ENCODE measurements around the gene CRYL1. TPM values are rescaled to one million over a fixed set of nuclear protein-coding genes. Genes with fewer than 3 reads are reported as not detected.

The CRYL1 gene
- polyA plus RNA-seq, 1 donor from 2014 or later, result 10.6 TPM

DNA sequence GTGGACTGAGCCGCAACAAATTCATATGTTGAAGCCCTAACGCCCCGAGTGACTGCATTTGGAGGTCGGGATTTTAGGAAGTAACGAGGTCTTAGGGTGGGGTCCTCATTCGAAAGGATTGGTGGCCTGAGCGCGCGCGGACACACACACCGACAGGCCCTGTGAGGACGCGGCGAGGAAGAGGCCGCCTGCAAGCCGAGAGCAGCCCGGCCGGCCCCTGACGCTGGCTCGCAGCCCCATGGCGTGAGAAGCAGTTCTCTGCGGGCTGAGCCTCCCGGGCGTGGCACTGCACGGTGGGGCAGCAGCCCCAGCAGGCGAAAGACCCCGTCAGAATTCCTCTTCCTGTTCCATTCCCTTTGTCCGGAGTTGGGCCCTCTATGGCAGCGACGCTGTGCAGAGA, 131.2 kb downstream of the CRYL1 start:
- H3K9me3 ChIP-seq (ENCODE audit: low read length), result no peaks in the 10 kb centered on the region
- H3K27me3 ChIP-seq (ENCODE audit: insufficient read depth, low read depth, low read length), result no peaks in the 10 kb centered on the region
- H3F3A ChIP-seq (ENCODE audit: insufficient read depth, low read length, poor library complexity, severe bottlenecking), result no peaks in the 10 kb centered on the region
- no peak overlapping the region for H3K4me2 ChIP-seq (ENCODE audit: low read length)
- TF ChIP-seq EZH2 (IDR thresholded peaks at IDR 0.05; ENCODE audit: borderline replicate concordance, insufficient read depth, low read length, poor library complexity, severe bottlenecking) (no peak), SMC3 (conservative IDR thresholded peaks at IDR 0.05; ENCODE audit: poor library complexity) (no peak)
- no peaks in the 10 kb centered on the region for H3K9me2 ChIP-seq (ENCODE audit: insufficient read depth, low read length)
- no peaks in the 10 kb centered on the region for H4K20me1 ChIP-seq (ENCODE audit: insufficient read depth)
- H3K9ac ChIP-seq (ENCODE audit: low read length), result no peak overlapping the region
- H3K36me3 ChIP-seq (ENCODE audit: insufficient read depth, low read length), result no peaks in the 10 kb centered on the region
- H3K27ac ChIP-seq (ENCODE audit: low read length), result no peak overlapping the region
- no peak overlapping the region for H2AFZ ChIP-seq (ENCODE audit: low read depth, low read length)
- H3K4me3 ChIP-seq (ENCODE audit: low read length), result no peak overlapping the region
- no peaks in the 10 kb centered on the region for H3K79me2 ChIP-seq (replicated peaks; ENCODE audit: insufficient read depth, low read length)

DNA sequence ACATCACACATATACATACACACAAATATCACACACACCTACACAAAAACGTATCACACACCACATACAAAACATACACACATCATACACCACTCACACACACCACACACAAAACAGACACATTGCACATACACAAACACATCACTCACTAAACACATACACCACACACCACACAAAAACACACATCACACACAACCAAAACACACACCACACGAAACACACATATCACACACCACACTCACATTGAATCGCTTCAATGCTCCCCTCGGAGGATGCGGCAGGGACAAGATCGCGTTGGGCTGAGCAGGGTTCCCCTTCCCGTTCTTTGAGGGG, 131.5 kb downstream of the CRYL1 start:
- Histone ChIP-seq H3K36me3 (ENCODE audit: insufficient read depth, low read length) (no peaks in the 10 kb centered on the region), H3K79me2 (replicated peaks; ENCODE audit: insufficient read depth, low read length) (no peaks in the 10 kb centered on the region), H3K9me3 (ENCODE audit: low read length) (no peaks in the 10 kb centered on the region), H3K9ac (ENCODE audit: low read length) (no peak overlapping the region), H3K27me3 (ENCODE audit: insufficient read depth, low read depth, low read length) (no peaks in the 10 kb centered on the region), H3K27ac (ENCODE audit: low read length) (no peak overlapping the region), H3K4me3 (ENCODE audit: low read length) (no peak overlapping the region), H4K20me1 (ENCODE audit: insufficient read depth) (no peaks in the 10 kb centered on the region), H3K9me2 (ENCODE audit: insufficient read depth, low read length) (no peaks in the 10 kb centered on the region), H3F3A (ENCODE audit: insufficient read depth, low read length, poor library complexity, severe bottlenecking) (no peaks in the 10 kb centered on the region), H2AFZ (ENCODE audit: low read depth, low read length) (no peak overlapping the region), H3K4me2 (ENCODE audit: low read length) (no peak overlapping the region)
- TF ChIP-seq MXI1 (conservative IDR thresholded peaks at IDR 0.05; ENCODE audit: poor library complexity, severe bottlenecking), result no peak
- no peak for TF ChIP-seq EP300 (conservative IDR thresholded peaks at IDR 0.05; ENCODE audit: poor library complexity, severe bottlenecking)
- TF ChIP-seq RAD21 (conservative IDR thresholded peaks at IDR 0.05), result no peak
- TF ChIP-seq EZH2 (IDR thresholded peaks at IDR 0.05; ENCODE audit: borderline replicate concordance, insufficient read depth, low read length, poor library complexity, severe bottlenecking), result no peak
- no peak for TF ChIP-seq SMC3 (conservative IDR thresholded peaks at IDR 0.05; ENCODE audit: poor library complexity)
- TF ChIP-seq POLR2AphosphoS5 (IDR thresholded peaks at IDR 0.05), result no peak
- TF ChIP-seq, protein P1, sequence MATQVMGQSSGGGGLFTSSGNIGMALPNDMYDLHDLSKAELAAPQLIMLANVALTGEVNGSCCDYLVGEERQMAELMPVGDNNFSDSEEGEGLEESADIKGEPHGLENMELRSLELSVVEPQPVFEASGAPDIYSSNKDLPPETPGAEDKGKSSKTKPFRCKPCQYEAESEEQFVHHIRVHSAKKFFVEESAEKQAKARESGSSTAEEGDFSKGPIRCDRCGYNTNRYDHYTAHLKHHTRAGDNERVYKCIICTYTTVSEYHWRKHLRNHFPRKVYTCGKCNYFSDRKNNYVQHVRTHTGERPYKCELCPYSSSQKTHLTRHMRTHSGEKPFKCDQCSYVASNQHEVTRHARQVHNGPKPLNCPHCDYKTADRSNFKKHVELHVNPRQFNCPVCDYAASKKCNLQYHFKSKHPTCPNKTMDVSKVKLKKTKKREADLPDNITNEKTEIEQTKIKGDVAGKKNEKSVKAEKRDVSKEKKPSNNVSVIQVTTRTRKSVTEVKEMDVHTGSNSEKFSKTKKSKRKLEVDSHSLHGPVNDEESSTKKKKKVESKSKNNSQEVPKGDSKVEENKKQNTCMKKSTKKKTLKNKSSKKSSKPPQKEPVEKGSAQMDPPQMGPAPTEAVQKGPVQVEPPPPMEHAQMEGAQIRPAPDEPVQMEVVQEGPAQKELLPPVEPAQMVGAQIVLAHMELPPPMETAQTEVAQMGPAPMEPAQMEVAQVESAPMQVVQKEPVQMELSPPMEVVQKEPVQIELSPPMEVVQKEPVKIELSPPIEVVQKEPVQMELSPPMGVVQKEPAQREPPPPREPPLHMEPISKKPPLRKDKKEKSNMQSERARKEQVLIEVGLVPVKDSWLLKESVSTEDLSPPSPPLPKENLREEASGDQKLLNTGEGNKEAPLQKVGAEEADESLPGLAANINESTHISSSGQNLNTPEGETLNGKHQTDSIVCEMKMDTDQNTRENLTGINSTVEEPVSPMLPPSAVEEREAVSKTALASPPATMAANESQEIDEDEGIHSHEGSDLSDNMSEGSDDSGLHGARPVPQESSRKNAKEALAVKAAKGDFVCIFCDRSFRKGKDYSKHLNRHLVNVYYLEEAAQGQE (IDR thresholded peaks at IDR 0.05; ENCODE audit: borderline replicate concordance), result no peak
- TF ChIP-seq TAF1 (IDR thresholded peaks at IDR 0.05; ENCODE audit: low read depth), result no peak
- TF ChIP-seq, protein P2, sequence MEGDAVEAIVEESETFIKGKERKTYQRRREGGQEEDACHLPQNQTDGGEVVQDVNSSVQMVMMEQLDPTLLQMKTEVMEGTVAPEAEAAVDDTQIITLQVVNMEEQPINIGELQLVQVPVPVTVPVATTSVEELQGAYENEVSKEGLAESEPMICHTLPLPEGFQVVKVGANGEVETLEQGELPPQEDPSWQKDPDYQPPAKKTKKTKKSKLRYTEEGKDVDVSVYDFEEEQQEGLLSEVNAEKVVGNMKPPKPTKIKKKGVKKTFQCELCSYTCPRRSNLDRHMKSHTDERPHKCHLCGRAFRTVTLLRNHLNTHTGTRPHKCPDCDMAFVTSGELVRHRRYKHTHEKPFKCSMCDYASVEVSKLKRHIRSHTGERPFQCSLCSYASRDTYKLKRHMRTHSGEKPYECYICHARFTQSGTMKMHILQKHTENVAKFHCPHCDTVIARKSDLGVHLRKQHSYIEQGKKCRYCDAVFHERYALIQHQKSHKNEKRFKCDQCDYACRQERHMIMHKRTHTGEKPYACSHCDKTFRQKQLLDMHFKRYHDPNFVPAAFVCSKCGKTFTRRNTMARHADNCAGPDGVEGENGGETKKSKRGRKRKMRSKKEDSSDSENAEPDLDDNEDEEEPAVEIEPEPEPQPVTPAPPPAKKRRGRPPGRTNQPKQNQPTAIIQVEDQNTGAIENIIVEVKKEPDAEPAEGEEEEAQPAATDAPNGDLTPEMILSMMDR (IDR thresholded peaks at IDR 0.05; ENCODE audit: poor library complexity, severe bottlenecking), result no peak

All from neural cell (in vitro differentiated cells).